SU-DHL-6 (cell line): ENCODE results near the gene BLOC1S1.

ENCODE experiments used
- H2AFZ ChIP-seq: fragments of 200-600 bp; sonication (generic); 2 replicates; pipeline ENCODE4 v1.6.1; 2014; ENCODE audit warnings: low read depth, mild to moderate bottlenecking, moderate library complexity, mixed read lengths, antibody characterized with exemption, low read length; ENCODE audit not compliant: severe bottlenecking
- H3F3A ChIP-seq: fragments of 200-600 bp; shearing (Covaris generic); 2 replicates; pipeline ENCODE4 v1.6.0; 2016; ENCODE audit warnings: antibody characterized with exemption, mild to moderate bottlenecking; ENCODE audit not compliant: insufficient read depth
- H3K27ac ChIP-seq: fragments of 200-600 bp; sonication (generic); 2 replicates; pipeline ENCODE4 v1.5.1; 2016; ENCODE audit warnings: low read depth, mild to moderate bottlenecking, low read length, moderate library complexity, mixed read lengths
- H3K27me3 ChIP-seq: fragments of 200-600 bp; sonication (generic), shearing (Covaris generic); 2 replicates; pipeline ENCODE4 v1.6.0; 2014; ENCODE audit warnings: mild to moderate bottlenecking, low read length
- H3K36me3 ChIP-seq: fragments of 200-600 bp; sonication (generic); 2 replicates; pipeline ENCODE4 v1.6.1; 2014; ENCODE audit warnings: mild to moderate bottlenecking, low read length, mixed read lengths
- H3K4me2 ChIP-seq: fragments of 300-600, 200-600 bp; shearing (Covaris generic), sonication (generic); 2 replicates; pipeline ENCODE4 v1.6.0; 2014; ENCODE audit warnings: low read length, low read depth, mild to moderate bottlenecking; ENCODE audit not compliant: poor library complexity, severe bottlenecking
- H3K4me3 ChIP-seq: fragments of 200-600 bp; sonication (generic); 2 replicates; pipeline ENCODE4 v1.5.1; 2014; ENCODE audit warnings: antibody characterized with exemption, low read length, mild to moderate bottlenecking, mixed read lengths; ENCODE audit not compliant: insufficient read depth, poor library complexity, severe bottlenecking
- H3K79me2 ChIP-seq: fragments of 200-600 bp; sonication (generic); 2 replicates; pipeline ENCODE4 v1.6.1; 2014; ENCODE audit warnings: mild to moderate bottlenecking, low read length, moderate library complexity; ENCODE audit not compliant: insufficient read depth
- H3K9ac ChIP-seq: fragments of 200-600 bp; sonication (generic); 2 replicates; pipeline ENCODE4 v1.7.0; 2014; ENCODE audit warnings: mild to moderate bottlenecking, low read length
- H3K9me2 ChIP-seq: fragments of 200-600 bp; sonication (generic); replicated peaks from 2 replicates; pipeline ENCODE4 v1.6.1; 2014; ENCODE audit warnings: low read length; ENCODE audit not compliant: insufficient read depth
- H3K9me3 ChIP-seq: fragments of 200-600 bp; sonication (generic); 2 replicates; pipeline ENCODE4 v1.6.1; 2014; ENCODE audit warnings: low read length, mixed read lengths; ENCODE audit not compliant: insufficient read depth
- H4K20me1 ChIP-seq: fragments of 200-600 bp; sonication (generic); 2 replicates; pipeline ENCODE4 v1.6.1; 2014; ENCODE audit warnings: low read depth, mild to moderate bottlenecking, antibody characterized with exemption, low read length, moderate library complexity, mixed read lengths
- EZH2phosphoT487 ChIP-seq: fragments of 200-600 bp; sonication (generic), shearing (Covaris generic); conservative IDR thresholded peaks from 2 replicates; pipeline ENCODE4 v1.6.1; 2018; ENCODE audit warnings: mild to moderate bottlenecking, antibody characterized with exemption, low read length, moderate library complexity, mixed read lengths
- TF ChIP-seq, protein P1 (sequence below): fragments of 200-600 bp; sonication (generic); IDR thresholded peaks from one replicate; pipeline ENCODE4 v1.5.1; 2017; ENCODE audit warnings: antibody characterized with exemption, mild to moderate bottlenecking, low read length, moderate library complexity; ENCODE audit not compliant: insufficient read depth, poor library complexity, severe bottlenecking

BLOC1S1 gene

DNA sequence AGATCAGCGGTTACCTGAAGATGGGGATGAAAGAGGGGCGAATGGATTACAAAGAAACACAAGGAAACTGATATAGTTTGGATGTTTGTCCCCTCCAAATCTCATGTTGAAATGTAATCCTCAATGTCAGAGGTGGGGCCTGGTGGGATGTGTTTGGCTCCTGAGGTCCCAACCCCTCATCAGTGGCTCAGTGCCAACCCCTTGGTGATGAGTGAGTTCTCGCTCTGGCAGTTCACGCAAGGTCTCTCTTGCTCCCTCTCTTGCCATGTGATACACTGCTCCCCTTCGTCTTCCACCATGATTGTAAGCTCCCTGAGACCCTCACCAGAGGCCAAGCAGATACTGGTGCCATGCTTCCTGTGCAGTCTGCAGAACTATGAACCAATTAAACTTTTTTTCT, 36.2 kb upstream of the BLOC1S1 start:
- Histone ChIP-seq H3F3A (no peaks in the 10 kb centered on the region), H3K27ac (no peak overlapping the region), H3K4me2 (no peak overlapping the region), H4K20me1 (no peaks in the 10 kb centered on the region), H3K9me2 (no peaks in the 10 kb centered on the region), H3K9ac (no peak overlapping the region), H3K27me3 (0 out of 2 replicates have a peak, but pooled peaks cover 2% of the 10 kb centered on the region), H3K36me3 (no peaks in the 10 kb centered on the region), H2AFZ (no peak overlapping the region), H3K4me3 (no peak overlapping the region), H3K79me2 (no peaks in the 10 kb centered on the region), H3K9me3 (no peaks in the 10 kb centered on the region)
- no peak for TF ChIP-seq EZH2phosphoT487
- TF ChIP-seq, protein P1, sequence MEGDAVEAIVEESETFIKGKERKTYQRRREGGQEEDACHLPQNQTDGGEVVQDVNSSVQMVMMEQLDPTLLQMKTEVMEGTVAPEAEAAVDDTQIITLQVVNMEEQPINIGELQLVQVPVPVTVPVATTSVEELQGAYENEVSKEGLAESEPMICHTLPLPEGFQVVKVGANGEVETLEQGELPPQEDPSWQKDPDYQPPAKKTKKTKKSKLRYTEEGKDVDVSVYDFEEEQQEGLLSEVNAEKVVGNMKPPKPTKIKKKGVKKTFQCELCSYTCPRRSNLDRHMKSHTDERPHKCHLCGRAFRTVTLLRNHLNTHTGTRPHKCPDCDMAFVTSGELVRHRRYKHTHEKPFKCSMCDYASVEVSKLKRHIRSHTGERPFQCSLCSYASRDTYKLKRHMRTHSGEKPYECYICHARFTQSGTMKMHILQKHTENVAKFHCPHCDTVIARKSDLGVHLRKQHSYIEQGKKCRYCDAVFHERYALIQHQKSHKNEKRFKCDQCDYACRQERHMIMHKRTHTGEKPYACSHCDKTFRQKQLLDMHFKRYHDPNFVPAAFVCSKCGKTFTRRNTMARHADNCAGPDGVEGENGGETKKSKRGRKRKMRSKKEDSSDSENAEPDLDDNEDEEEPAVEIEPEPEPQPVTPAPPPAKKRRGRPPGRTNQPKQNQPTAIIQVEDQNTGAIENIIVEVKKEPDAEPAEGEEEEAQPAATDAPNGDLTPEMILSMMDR = no peak

DNA sequence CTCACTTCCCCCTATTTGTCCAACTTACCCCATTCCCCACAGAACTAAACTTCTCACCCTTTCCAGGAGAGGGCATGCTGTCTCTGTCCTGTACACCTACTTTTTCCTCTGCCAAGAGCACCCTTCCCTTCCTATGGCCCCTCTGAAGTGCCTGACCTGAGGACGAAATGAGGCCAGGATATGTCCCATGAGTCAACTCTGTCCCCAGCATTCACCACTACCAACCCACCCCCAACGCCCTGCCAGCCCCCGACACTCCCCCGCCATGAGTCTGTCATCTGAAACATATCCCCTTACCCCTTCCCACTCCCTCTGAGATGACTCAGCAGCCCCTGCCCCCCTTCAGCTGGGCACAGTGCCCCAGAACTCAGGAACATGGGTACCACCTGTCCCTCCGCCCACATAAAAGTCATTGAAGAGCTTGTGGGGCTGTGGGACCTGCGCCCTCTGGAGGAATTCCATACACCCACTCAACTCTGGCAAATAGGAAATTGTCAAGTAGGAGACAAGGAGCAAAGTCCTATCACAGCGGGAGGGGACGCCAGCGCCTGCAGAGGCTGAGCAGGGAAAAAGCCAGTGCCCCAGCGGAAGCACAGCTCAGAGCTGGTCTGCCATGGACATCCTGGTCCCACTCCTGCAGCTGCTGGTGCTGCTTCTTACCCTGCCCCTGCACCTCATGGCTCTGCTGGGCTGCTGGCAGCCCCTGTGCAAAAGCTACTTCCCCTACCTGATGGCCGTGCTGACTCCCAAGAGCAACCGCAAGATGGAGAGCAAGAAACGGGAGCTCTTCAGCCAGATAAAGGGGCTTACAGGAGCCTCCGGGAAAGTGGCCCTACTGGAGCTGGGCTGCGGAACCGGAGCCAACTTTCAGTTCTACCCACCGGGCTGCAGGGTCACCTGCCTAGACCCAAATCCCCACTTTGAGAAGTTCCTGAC, 34.4 kb upstream of the BLOC1S1 start:
- 0 out of 2 replicates have a peak, but pooled peaks cover 2% of the 10 kb centered on the region for H3K27me3 ChIP-seq
- H3K4me2 ChIP-seq = no peak overlapping the region
- no peak for TF ChIP-seq EZH2phosphoT487
- TF ChIP-seq, protein P1 = peak; percentile 11
- H3K9me3 ChIP-seq = no peaks in the 10 kb centered on the region
- H3K27ac ChIP-seq = no peak overlapping the region
- H3K79me2 ChIP-seq = no peaks in the 10 kb centered on the region
- no peaks in the 10 kb centered on the region for H3K9me2 ChIP-seq
- H3K36me3 ChIP-seq = no peaks in the 10 kb centered on the region
- H4K20me1 ChIP-seq = no peaks in the 10 kb centered on the region
- H3K9ac ChIP-seq = no peak overlapping the region
- no peak overlapping the region for H2AFZ ChIP-seq
- no peak overlapping the region for H3K4me3 ChIP-seq
- no peaks in the 10 kb centered on the region for H3F3A ChIP-seq

DNA sequence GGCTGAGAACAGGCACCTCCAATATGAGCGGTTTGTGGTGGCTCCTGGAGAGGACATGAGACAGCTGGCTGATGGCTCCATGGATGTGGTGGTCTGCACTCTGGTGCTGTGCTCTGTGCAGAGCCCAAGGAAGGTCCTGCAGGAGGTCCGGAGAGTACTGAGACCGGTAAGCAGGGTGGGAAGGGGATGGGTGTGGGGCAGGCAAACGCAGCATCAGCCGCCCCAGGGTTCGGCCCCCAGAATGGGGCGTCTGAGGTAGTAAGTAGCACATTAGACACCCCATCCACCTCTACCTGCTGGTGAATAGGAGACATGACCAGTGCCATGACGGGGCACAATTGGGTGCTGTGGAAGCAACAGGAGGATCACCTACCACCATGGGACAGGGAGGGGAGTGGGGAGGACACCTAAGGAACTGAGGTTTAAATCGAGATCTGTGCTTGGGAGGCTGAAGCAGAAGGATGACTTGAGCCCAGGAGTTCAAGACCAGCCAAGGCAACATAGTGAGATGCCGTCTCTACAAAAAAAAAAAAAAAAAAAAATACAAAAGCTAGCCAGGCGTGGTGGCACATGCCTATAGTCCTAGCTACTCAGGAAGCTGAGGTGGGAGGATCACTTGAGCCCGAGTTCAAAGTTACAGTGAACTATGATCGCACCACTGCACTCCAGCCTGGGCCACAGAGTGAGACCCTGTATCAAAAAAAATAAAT, 33.6 kb upstream of the BLOC1S1 start:
- Histone ChIP-seq H3K4me3 (no peak overlapping the region), H3F3A (no peaks in the 10 kb centered on the region), H3K79me2 (no peaks in the 10 kb centered on the region), H3K9ac (no peak overlapping the region), H3K4me2 (no peak overlapping the region), H3K36me3 (no peaks in the 10 kb centered on the region), H3K27me3 (0 out of 2 replicates have a peak, but pooled peaks cover 2% of the 10 kb centered on the region), H3K27ac (no peak overlapping the region), H4K20me1 (no peaks in the 10 kb centered on the region), H3K9me2 (no peaks in the 10 kb centered on the region), H2AFZ (no peak overlapping the region), H3K9me3 (no peaks in the 10 kb centered on the region)
- no peak for TF ChIP-seq EZH2phosphoT487
- TF ChIP-seq, protein P1 = no peak
